ENCODE results near the gene PIK3IP1.

PIK3IP1 gene

GRCh38 chr22:31308181-31308580 lies 15.9 kb upstream of the PIK3IP1 start:
- no peak for DNase-seq (ENCODE audit: low read depth in 2 of 2)

- no peak for DNase-seq (ENCODE audit: low read depth in 2 of 2)
These were observed 12.9 kb upstream of the PIK3IP1 start for GRCh38 chr22:31305194-31305593.

GRCh38 chr22:31302537-31302936 lies 10.2 kb upstream of the PIK3IP1 start:
- DNase-seq (ENCODE audit: low read depth in 2 of 2), result no peak

- DNase-seq (ENCODE audit: low read depth in 2 of 2), result no peak
These were observed 9.7 kb upstream of the PIK3IP1 start for GRCh38 chr22:31302006-31302405.

- no peak for DNase-seq (ENCODE audit: low read depth in 2 of 2)
These were observed 8.6 kb upstream of the PIK3IP1 start for GRCh38 chr22:31300896-31301295.

- DNase-seq (ENCODE audit: low read depth in 2 of 2), result no peak
These were observed 3.8 kb upstream of the PIK3IP1 start for GRCh38 chr22:31295831-31296657.

- DNase-seq (ENCODE audit: low read depth in 2 of 2), result no peak
These were observed 3.1 kb upstream of the PIK3IP1 start for GRCh38 chr22:31295360-31295759.

GRCh38 chr22:31291481-31292235 lies 630 bp downstream of the PIK3IP1 start:
- no peak for DNase-seq (ENCODE audit: low read depth in 2 of 2)

GRCh38 chr22:31290494-31291471 lies 1.5 kb downstream of the PIK3IP1 start:
- DNase-seq (ENCODE audit: low read depth in 2 of 2), result peak; percentile 89 to 91

GRCh38 chr22:31289344-31289743 lies 2.9 kb downstream of the PIK3IP1 start:
- DNase-seq (ENCODE audit: low read depth in 2 of 2), result no peak

- DNase-seq (ENCODE audit: low read depth in 2 of 2), result no peak
These were observed 3.6 kb downstream of the PIK3IP1 start for GRCh38 chr22:31288496-31289240.

- DNase-seq (ENCODE audit: low read depth in 2 of 2), result no peak
These were observed 4.3 kb downstream of the PIK3IP1 start for GRCh38 chr22:31287818-31288495.

- no peak for DNase-seq (ENCODE audit: low read depth in 2 of 2)
These were observed 5.7 kb downstream of the PIK3IP1 start for GRCh38 chr22:31286360-31287255.

- DNase-seq (ENCODE audit: low read depth in 2 of 2), result no peak
These were observed 7.8 kb downstream of the PIK3IP1 start for GRCh38 chr22:31284281-31285155.

GRCh38 chr22:31282748-31283468 lies 9.4 kb downstream of the PIK3IP1 start:
- DNase-seq (ENCODE audit: low read depth in 2 of 2), result no peak

GRCh38 chr22:31281733-31282132 lies 10.6 kb downstream of the PIK3IP1 start:
- DNase-seq (ENCODE audit: low read depth in 2 of 2), result no peak

GRCh38 chr22:31279821-31280505 lies 12.3 kb downstream of the PIK3IP1 start:
- DNase-seq (ENCODE audit: low read depth in 2 of 2), result no peak

All from stimulated activated CD4-positive, alpha-beta T cell treated with anti-CD3 and anti-CD28 coated beads, Interleukin-12 subunit alpha, Interleukin-12 subunit beta, amount 100 ng/mL, for 24 hours (primary cell).